NCI-H345 treated with DMSO at 0.1 percent for 48 hours (cell line): ENCODE results near the gene LINGO1.

ENCODE experiments used
- DNase-seq: peaks from one replicate; lab custom pipeline; 2025; ENCODE audit not compliant: unreplicated experiment; lab: John Stamatoyannopoulos, UW

Gene LINGO1

GRCh38 chr15:77633134-77633912, 611 bp upstream of the LINGO1 start:
- DNase-seq = peak; percentile 35

GRCh38 chr15:77631745-77632533, 773 bp downstream of the LINGO1 start:
- DNase-seq = no peak

GRCh38 chr15:77630956-77631744, 1.6 kb downstream of the LINGO1 start:
- DNase-seq = no peak

GRCh38 chr15:77630056-77630455, 2.7 kb downstream of the LINGO1 start:
- no peak for DNase-seq

- no peak for DNase-seq
Measured at GRCh38 chr15:77629070-77630030, 3.4 kb downstream of the LINGO1 start.

GRCh38 chr15:77628010-77628409, 4.7 kb downstream of the LINGO1 start:
- DNase-seq = no peak

GRCh38 chr15:77627581-77627980, 5.1 kb downstream of the LINGO1 start:
- no peak for DNase-seq

- no peak for DNase-seq
Measured at GRCh38 chr15:77627067-77627466, 5.6 kb downstream of the LINGO1 start.

GRCh38 chr15:77626002-77626401, 6.7 kb downstream of the LINGO1 start:
- DNase-seq = no peak

- DNase-seq = no peak
Measured at GRCh38 chr15:77625376-77625775, 7.3 kb downstream of the LINGO1 start.

GRCh38 chr15:77624868-77625267, 7.8 kb downstream of the LINGO1 start:
- no peak for DNase-seq

GRCh38 chr15:77623755-77624524, 8.8 kb downstream of the LINGO1 start:
- no peak for DNase-seq

GRCh38 chr15:77622934-77623754, 9.6 kb downstream of the LINGO1 start:
- DNase-seq = no peak

GRCh38 chr15:77622209-77622933, 10.3 kb downstream of the LINGO1 start:
- no peak for DNase-seq

GRCh38 chr15:77621847-77622208, 10.9 kb downstream of the LINGO1 start:
- DNase-seq = no peak

GRCh38 chr15:77620960-77621647, 11.6 kb downstream of the LINGO1 start:
- DNase-seq = no peak

- no peak for DNase-seq
Measured at GRCh38 chr15:77620297-77620696, 12.4 kb downstream of the LINGO1 start.

GRCh38 chr15:77619883-77620282, 12.8 kb downstream of the LINGO1 start:
- no peak for DNase-seq
